Skeletal muscle tissue (tissue), 4 donors: ENCODE data around the gene C1QTNF9B. TPM values are rescaled to one million over a fixed set of nuclear protein-coding genes. Genes with fewer than 3 reads are reported as not detected.

ENCODE experiments used
- H3K27ac ChIP-seq: one replicate; pipeline ENCODE4 v1.7.0; 2013; ENCODE audit warnings: mild to moderate bottlenecking, low read depth, low read length, inconsistent platforms
- H3K27me3 ChIP-seq, 3 donors: one replicate each; pipeline ENCODE4 v1.7.0; 2013; ENCODE audit warnings: low read length in 3 of 3; ENCODE audit not compliant: control insufficient read depth in 3 of 3, insufficient read depth in 3 of 3
- H3K36me3 ChIP-seq, 3 donors: one replicate each; pipeline ENCODE4 v1.7.0; 2013; ENCODE audit warnings: low read length in 3 of 3; ENCODE audit not compliant: control insufficient read depth in 3 of 3, insufficient read depth in 3 of 3
- H3K4me1 ChIP-seq, 3 donors: one replicate each; pipeline ENCODE4 v1.7.0; 2013; ENCODE audit warnings: low read length in 3 of 3, mild to moderate bottlenecking in 3 of 3; ENCODE audit not compliant: control insufficient read depth in 3 of 3, insufficient read depth in 3 of 3
- H3K4me3 ChIP-seq, 3 donors: one replicate each; pipeline ENCODE4 v1.7.0; 2013; ENCODE audit warnings: low read length in 3 of 3
- H3K9ac ChIP-seq, 3 donors: one replicate each; pipeline ENCODE4 v1.7.0; 2013; ENCODE audit warnings: low read length in 3 of 3, mild to moderate bottlenecking in 3 of 3, moderate library complexity in 2 of 3, low read depth in 1 of 3
- H3K9me3 ChIP-seq, 3 donors: one replicate each; pipeline ENCODE4 v1.7.0; 2013; ENCODE audit warnings: low read length in 3 of 3; ENCODE audit not compliant: control insufficient read depth in 3 of 3
- total RNA-seq: library from RNA; depleted of rRNA; stranded (reverse); fragments of >200 nt; gene quantifications from one replicate; pipeline ENCODE4 v1.2.3, GENCODE V29; 2014
- donor health status: Osteomylitis.

C1QTNF9B gene
- total RNA-seq, 1 donor from 2014 or later, result 1.0 TPM

- Histone ChIP-seq H3K27me3 (no peaks in the 10 kb centered on the region), H3K27ac (no peak overlapping the region), H3K36me3 (peaks cover 4 to 9% (median 8%) of the 10 kb centered on the region in 3 donors), H3K4me3 (no peak overlapping the region), H3K9me3 (no peaks in the 10 kb centered on the region), H3K9ac (no peak overlapping the region), H3K4me1 (peaks cover 0 to 3% (median 0%) of the 10 kb centered on the region in 3 donors)
These were observed 32.3 kb downstream of the C1QTNF9B start for GRCh38 chr13:23865026-23865425.

- Histone ChIP-seq H3K4me1 (no peaks in the 10 kb centered on the region), H3K9ac (no peak overlapping the region), H3K36me3 (peaks cover 0 to 14% (median under 1%) of the 10 kb centered on the region in 3 donors), H3K4me3 (no peak overlapping the region), H3K27me3 (no peaks in the 10 kb centered on the region), H3K9me3 (no peaks in the 10 kb centered on the region), H3K27ac (no peak overlapping the region)
These were observed 36.0 kb downstream of the C1QTNF9B start for GRCh38 chr13:23861310-23861709.

GRCh38 chr13:23859904-23860303 lies 37.4 kb downstream of the C1QTNF9B start:
- H3K36me3 ChIP-seq, result peaks cover 0 to 14% (median 0%) of the 10 kb centered on the region in 3 donors
- H3K9ac ChIP-seq, result no peak overlapping the region
- H3K4me3 ChIP-seq, result no peak overlapping the region
- H3K9me3 ChIP-seq, result no peaks in the 10 kb centered on the region
- H3K4me1 ChIP-seq, result peaks cover 0 to 5% (median 4%) of the 10 kb centered on the region in 3 donors
- no peak overlapping the region for H3K27ac ChIP-seq
- no peaks in the 10 kb centered on the region for H3K27me3 ChIP-seq

- H3K27ac ChIP-seq, result no peak overlapping the region
- H3K4me1 ChIP-seq, result peaks cover 0 to 5% (median 4%) of the 10 kb centered on the region in 3 donors
- peaks cover 0 to 14% (median 0%) of the 10 kb centered on the region in 3 donors for H3K36me3 ChIP-seq
- no peak overlapping the region for H3K4me3 ChIP-seq
- H3K27me3 ChIP-seq, result no peaks in the 10 kb centered on the region
- no peaks in the 10 kb centered on the region for H3K9me3 ChIP-seq
- H3K9ac ChIP-seq, result no peak overlapping the region
These were observed 37.8 kb downstream of the C1QTNF9B start for GRCh38 chr13:23859455-23859854.

- Histone ChIP-seq H3K27me3 (no peaks in the 10 kb centered on the region), H3K36me3 (peaks cover 0 to 14% (median 0%) of the 10 kb centered on the region in 3 donors), H3K9me3 (no peaks in the 10 kb centered on the region), H3K4me3 (no peak overlapping the region), H3K4me1 (peaks cover 0 to 5% (median 4%) of the 10 kb centered on the region in 3 donors), H3K9ac (no peak overlapping the region), H3K27ac (no peak overlapping the region)
These were observed 38.8 kb downstream of the C1QTNF9B start for GRCh38 chr13:23858546-23858945.

- peaks cover 0 to 5% (median 4%) of the 10 kb centered on the region in 3 donors for H3K4me1 ChIP-seq
- no peaks in the 10 kb centered on the region for H3K9me3 ChIP-seq
- no peaks in the 10 kb centered on the region for H3K27me3 ChIP-seq
- no peak overlapping the region for H3K9ac ChIP-seq
- no peak overlapping the region for H3K27ac ChIP-seq
- H3K4me3 ChIP-seq, result peak overlapping the region in 1 of 3 donors; percentile 13
- H3K36me3 ChIP-seq, result peaks cover 0 to 6% (median 0%) of the 10 kb centered on the region in 3 donors
These were observed 41.1 kb downstream of the C1QTNF9B start for GRCh38 chr13:23856008-23856750.

GRCh38 chr13:23855360-23855759 lies 41.9 kb downstream of the C1QTNF9B start:
- Histone ChIP-seq H3K9ac (no peak overlapping the region), H3K4me1 (peaks cover 0 to 5% (median 4%) of the 10 kb centered on the region in 3 donors), H3K9me3 (no peaks in the 10 kb centered on the region), H3K27ac (no peak overlapping the region), H3K36me3 (peaks cover 0 to 6% (median 0%) of the 10 kb centered on the region in 3 donors), H3K27me3 (no peaks in the 10 kb centered on the region), H3K4me3 (no peak overlapping the region)

GRCh38 chr13:23852351-23852750 lies 45.0 kb downstream of the C1QTNF9B start:
- H3K9ac ChIP-seq, result no peak overlapping the region
- peaks cover 0 to 6% (median 5%) of the 10 kb centered on the region in 3 donors for H3K4me1 ChIP-seq
- H3K36me3 ChIP-seq, result peaks cover 0 to 2% (median 0%) of the 10 kb centered on the region in 3 donors
- no peaks in the 10 kb centered on the region for H3K27me3 ChIP-seq
- H3K27ac ChIP-seq, result no peak overlapping the region
- H3K4me3 ChIP-seq, result no peak overlapping the region
- no peaks in the 10 kb centered on the region for H3K9me3 ChIP-seq

- peaks cover 0 to 6% (median 4%) of the 10 kb centered on the region in 3 donors for H3K4me1 ChIP-seq
These were observed 46.2 kb downstream of the C1QTNF9B start for GRCh38 chr13:23851106-23851505.

GRCh38 chr13:23850134-23850533 lies 47.2 kb downstream of the C1QTNF9B start:
- Histone ChIP-seq H3K9ac (no peak overlapping the region), H3K9me3 (no peaks in the 10 kb centered on the region), H3K36me3 (peaks cover 0 to 2% (median 0%) of the 10 kb centered on the region in 3 donors), H3K27me3 (no peaks in the 10 kb centered on the region), H3K4me3 (no peak overlapping the region), H3K4me1 (peaks cover 0 to 2% (median 0%) of the 10 kb centered on the region in 3 donors), H3K27ac (no peak overlapping the region)

More at GRCh38 chr13:23851106-23851505, 46.2 kb downstream of the C1QTNF9B start:
- H3K4me3 ChIP-seq, result no peak overlapping the region
- peaks cover 0 to 2% (median 0%) of the 10 kb centered on the region in 3 donors for H3K36me3 ChIP-seq
- H3K9ac ChIP-seq, result no peak overlapping the region
- H3K9me3 ChIP-seq, result no peaks in the 10 kb centered on the region
- no peaks in the 10 kb centered on the region for H3K27me3 ChIP-seq
- H3K27ac ChIP-seq, result no peak overlapping the region
